Lower leg skin (tissue), 4 donors: ENCODE measurements around the gene RTBDN. TPM values are rescaled to one million over a fixed set of nuclear protein-coding genes. Genes with fewer than 3 reads are reported as not detected.

Experiments
- DNase-seq, 2 donors: peaks; one replicate each; pipeline ENCODE4 v3.0.0-alpha.2; 2019; ENCODE audit warnings: low spot score in 2 of 2
- H3K4me3 ChIP-seq: fragments of 200-600 bp; sonication (generic); 2 replicates; pipeline ENCODE4 v1.5.1; 2017; ENCODE audit warnings: mild to moderate bottlenecking, low read depth; ENCODE audit not compliant: poor library complexity, severe bottlenecking
- POLR2A ChIP-seq, 2 donors: fragments of 450-650 bp; IDR thresholded peaks; one replicate each; pipeline ENCODE4 v1.6.1; 2016 to 2017; ENCODE audit warnings: antibody characterized with exemption in 2 of 2, mild to moderate bottlenecking in 1 of 2, moderate library complexity in 1 of 2
- WGBS, 2 donors: methylation state at CpG; one replicate each; pipeline ENCODE4 v1.1.5; 2018; 5-methylcytosine and 5-hydroxymethylcytosine counted together
- intact Hi-C: fragments of 100-400 bp; cut with DNase I; formaldehyde crosslinking; loops from one replicate; pipeline ENCODE4 v1.15.0; 2023; ENCODE audit warnings: low total_unique reads
- total RNA-seq, 4 donors: library from RNA; depleted of rRNA; stranded (reverse); fragments of >200 nt; gene quantifications; one replicate each; pipeline ENCODE4 v1.1.0, GENCODE V29; 2016
- TF ChIP-seq, protein P1 (sequence below), 3 donors: fragments of 450-650 bp; IDR thresholded peaks; one replicate each; pipeline ENCODE4 v1.5.1; 2016; ENCODE audit warnings: antibody characterized with exemption in 3 of 3, mild to moderate bottlenecking in 3 of 3, moderate library complexity in 2 of 3

The RTBDN gene
- total RNA-seq, 4 donors from 2014 or later, result not detected

DNA sequence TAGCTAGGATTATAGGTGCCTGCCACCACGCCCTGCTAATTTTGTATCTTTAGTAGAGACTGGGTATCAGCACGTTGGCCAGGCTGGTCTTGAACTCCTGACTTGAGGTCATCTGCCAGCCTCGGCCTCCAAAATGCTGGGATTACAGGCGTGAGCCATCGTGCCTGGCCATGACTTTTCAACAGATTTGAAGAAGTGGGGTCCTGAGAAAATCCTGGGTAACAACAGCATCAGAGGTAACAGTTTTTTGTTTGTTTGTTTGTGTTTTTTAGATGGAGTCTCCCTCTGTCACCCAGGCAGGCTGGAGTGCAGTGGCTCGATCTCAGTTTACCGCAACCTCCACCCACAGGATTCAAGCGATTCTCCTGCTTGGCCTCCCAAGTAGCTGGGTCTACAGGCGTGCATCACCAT, 39.4 kb downstream of the RTBDN start:
- TF ChIP-seq POLR2A (IDR thresholded peaks at IDR 0.05), result no peak
- TF ChIP-seq, protein P1, sequence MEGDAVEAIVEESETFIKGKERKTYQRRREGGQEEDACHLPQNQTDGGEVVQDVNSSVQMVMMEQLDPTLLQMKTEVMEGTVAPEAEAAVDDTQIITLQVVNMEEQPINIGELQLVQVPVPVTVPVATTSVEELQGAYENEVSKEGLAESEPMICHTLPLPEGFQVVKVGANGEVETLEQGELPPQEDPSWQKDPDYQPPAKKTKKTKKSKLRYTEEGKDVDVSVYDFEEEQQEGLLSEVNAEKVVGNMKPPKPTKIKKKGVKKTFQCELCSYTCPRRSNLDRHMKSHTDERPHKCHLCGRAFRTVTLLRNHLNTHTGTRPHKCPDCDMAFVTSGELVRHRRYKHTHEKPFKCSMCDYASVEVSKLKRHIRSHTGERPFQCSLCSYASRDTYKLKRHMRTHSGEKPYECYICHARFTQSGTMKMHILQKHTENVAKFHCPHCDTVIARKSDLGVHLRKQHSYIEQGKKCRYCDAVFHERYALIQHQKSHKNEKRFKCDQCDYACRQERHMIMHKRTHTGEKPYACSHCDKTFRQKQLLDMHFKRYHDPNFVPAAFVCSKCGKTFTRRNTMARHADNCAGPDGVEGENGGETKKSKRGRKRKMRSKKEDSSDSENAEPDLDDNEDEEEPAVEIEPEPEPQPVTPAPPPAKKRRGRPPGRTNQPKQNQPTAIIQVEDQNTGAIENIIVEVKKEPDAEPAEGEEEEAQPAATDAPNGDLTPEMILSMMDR (IDR thresholded peaks at IDR 0.05), result no peak
- WGBS, 2 donors, result 84 to 86% methylated on average over 9 of the region's 9 CpGs
- DNase-seq, result no peak
- H3K4me3 ChIP-seq, result no peak overlapping the region
- intact Hi-C loops, result loop anchor here (2.0 kb wide), 1 partner anchor 18 kb away; no protein-coding TSS in a partner anchor

DNA sequence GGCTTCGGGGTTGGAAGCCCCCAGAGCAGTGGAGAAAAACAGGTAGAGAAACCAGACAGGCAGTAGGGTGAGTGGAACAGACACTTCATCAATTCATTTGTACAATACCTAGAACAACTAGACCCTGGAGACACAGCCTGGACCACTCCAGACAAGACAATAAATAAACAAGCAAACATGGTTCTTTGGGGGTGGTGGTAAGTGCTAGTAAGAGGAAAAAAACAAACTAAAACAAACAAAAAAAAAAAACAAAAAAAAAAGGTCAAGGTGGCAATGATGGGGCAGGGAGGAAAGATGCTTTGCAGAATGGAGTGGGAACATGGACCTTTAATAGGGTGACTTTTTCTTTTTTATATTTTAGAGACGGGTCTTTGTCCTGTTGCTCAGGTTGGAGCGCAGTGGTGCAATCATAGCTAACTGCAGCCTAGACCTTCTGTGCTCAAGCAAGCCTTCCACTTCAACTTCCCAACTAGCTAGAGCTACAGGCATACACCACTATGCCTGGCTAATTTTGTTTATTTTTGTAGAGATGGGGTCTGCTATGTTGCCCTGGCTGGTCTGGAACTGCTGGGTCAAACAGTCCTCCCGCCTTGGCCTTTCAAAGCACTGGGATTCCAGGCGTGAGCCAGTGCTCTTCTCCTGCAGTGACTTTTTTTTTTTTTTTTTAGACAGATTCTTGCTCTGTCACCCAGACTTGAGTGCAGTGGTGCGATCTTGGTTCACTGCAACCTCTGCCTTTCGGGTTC, 40.0 kb downstream of the RTBDN start:
- no peak for TF ChIP-seq POLR2A (IDR thresholded peaks at IDR 0.05)
- TF ChIP-seq, protein P1 (IDR thresholded peaks at IDR 0.05), result no peak
- intact Hi-C loops, result loop anchor here (2.0 kb wide), 1 partner anchor 18 kb away; no protein-coding TSS in a partner anchor
- WGBS, 2 donors, result 52 to 60% methylated on average over 7 of the region's 7 CpGs
- no peak for DNase-seq
- peak overlapping the region; percentile 13 for H3K4me3 ChIP-seq

DNA sequence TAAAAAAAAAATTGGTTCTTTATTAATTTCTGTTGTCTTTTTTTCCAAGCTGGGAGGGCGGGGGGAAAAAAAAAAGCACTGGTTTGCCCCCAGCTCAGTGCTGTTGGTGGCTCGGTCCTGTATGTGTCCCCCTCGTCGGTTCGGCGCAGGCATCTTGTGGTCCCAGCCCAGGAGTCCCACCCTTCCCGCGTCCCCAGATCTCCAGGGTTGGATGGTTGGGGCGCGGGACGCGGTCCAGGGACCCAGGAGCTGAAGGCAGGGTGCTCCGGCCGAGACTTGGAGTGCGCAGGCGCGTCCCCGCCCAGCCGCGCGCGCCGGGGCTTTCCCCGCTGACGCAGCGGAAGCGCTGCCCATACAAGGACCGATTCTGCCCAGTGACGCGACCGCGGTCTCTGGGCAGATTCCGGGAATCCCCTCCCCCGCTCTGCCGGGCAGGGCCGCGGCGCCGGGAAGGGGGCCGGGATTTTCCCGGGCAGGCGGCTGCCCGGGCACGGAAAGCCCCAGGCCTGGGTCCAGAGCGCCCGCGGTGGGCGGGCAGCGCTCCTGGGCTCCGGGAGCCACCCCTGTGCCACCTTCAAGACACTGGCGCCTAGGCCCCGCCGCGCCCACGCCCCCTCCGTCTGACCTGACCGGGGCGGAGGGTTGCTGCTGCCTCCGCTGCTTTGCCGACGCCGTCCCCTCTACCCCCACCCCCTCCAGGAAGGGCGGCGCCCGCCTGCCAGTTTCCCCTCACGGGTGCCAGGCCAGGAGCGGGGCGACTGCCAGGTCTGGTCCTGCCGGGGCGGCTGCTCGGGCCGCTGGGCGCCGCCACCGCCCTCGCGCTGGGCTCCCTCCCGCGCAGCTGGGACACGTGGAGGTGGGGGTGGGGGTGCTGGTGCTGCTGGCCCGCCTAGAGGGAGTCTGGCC, 40.8 kb downstream of the RTBDN start:
- H3K4me3 ChIP-seq, result peak overlapping the region; percentile 85
- intact Hi-C loops, result loop anchor here (2.0 kb wide), 1 partner anchor 17 kb away; no protein-coding TSS in a partner anchor
- TF ChIP-seq POLR2A (IDR thresholded peaks at IDR 0.05), result no peak
- TF ChIP-seq, protein P1 (IDR thresholded peaks at IDR 0.05), result no peak
- peak; percentile 92 to 99 for DNase-seq
- WGBS, 2 donors, result 0% methylated on average over 20 to 63 of the region's 81 CpGs

DNA sequence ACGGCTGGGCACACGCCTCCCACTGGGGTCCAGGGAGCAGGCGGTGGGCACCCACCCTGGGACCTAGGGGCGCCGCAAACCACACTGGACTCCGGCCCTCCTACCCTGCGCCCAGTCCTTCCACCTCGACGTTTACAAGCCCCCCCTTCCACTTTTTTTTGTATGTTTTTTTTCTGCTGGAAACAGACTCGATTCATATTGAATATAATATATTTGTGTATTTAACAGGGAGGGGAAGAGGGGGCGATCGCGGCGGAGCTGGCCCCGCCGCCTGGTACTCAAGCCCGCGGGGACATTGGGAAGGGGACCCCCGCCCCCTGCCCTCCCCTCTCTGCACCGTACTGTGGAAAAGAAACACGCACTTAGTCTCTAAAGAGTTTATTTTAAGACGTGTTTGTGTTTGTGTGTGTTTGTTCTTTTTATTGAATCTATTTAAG, 41.5 kb downstream of the RTBDN start:
- 0 to 1% methylated on average over 22 of the region's 22 CpGs for whole genome bisulfite sequencing, 2 donors
- intact Hi-C loops, result no loop called here
- H3K4me3 ChIP-seq, result peak overlapping the region; percentile 85
- no peak for DNase-seq
- TF ChIP-seq, protein P1 (IDR thresholded peaks at IDR 0.05), result no peak
- no peak for TF ChIP-seq POLR2A (IDR thresholded peaks at IDR 0.05)

DNA sequence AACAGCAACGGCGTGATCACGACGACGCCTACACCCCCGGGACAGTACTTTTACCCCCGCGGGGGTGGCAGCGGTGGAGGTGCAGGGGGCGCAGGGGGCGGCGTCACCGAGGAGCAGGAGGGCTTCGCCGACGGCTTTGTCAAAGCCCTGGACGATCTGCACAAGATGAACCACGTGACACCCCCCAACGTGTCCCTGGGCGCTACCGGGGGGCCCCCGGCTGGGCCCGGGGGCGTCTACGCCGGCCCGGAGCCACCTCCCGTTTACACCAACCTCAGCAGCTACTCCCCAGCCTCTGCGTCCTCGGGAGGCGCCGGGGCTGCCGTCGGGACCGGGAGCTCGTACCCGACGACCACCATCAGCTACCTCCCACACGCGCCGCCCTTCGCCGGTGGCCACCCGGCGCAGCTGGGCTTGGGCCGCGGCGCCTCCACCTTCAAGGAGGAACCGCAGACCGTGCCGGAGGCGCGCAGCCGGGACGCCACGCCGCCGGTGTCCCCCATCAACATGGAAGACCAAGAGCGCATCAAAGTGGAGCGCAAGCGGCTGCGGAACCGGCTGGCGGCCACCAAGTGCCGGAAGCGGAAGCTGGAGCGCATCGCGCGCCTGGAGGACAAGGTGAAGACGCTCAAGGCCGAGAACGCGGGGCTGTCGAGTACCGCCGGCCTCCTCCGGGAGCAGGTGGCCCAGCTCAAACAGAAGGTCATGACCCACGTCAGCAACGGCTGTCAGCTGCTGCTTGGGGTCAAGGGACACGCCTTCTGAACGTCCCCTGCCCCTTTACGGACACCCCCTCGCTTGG, 42.1 kb downstream of the RTBDN start:
- DNase-seq, result peak; percentile 61 to 93
- no peak for TF ChIP-seq POLR2A (IDR thresholded peaks at IDR 0.05)
- TF ChIP-seq, protein P1 (IDR thresholded peaks at IDR 0.05), result no peak
- peak overlapping the region; percentile 85 for H3K4me3 ChIP-seq
- intact Hi-C loops, result no loop called here
- 0% methylated on average over 31 to 47 of the region's 84 CpGs for WGBS, 2 donors
